ENCODE data around the gene UNK. TPM values are rescaled to one million over a fixed set of nuclear protein-coding genes. Genes with fewer than 3 reads are reported as not detected.

The UNK gene
- total and polyA plus RNA-seq, 2 of the 13 experiments (the other 11 are each of a cell fraction or from before 2014, with no cell fraction given) = 31.6 to 33.0 TPM

GRCh38 chr17:75872434-75873351, 88.1 kb downstream of the UNK start (continued):
- no peak for TF ChIP-seq ZNF562 (CRISPR knock-in tag; IDR thresholded peaks at IDR 0.05; ENCODE audit: borderline replicate concordance)
- no peak for TF ChIP-seq SNAPC2 (CRISPR knock-in tag; IDR thresholded peaks at IDR 0.05)
- peak; percentile 89; the same call in 1 of the 2 replicates for TF ChIP-seq SMAD3 (CRISPR knock-in tag; IDR thresholded peaks at IDR 0.05)
- TF ChIP-seq ZNF512B (CRISPR knock-in tag; IDR thresholded peaks at IDR 0.05; ENCODE audit: borderline replicate concordance) = no peak; the same call in 1 of the 2 replicates
- peak; percentile 86 for TF ChIP-seq ZBTB25 (CRISPR knock-in tag; IDR thresholded peaks at IDR 0.05)
- TF ChIP-seq PBX3 (CRISPR knock-in tag; IDR thresholded peaks at IDR 0.05; ENCODE audit: borderline replicate concordance) = no peak; the same call in 1 of the 2 replicates
- TF ChIP-seq SKIL (CRISPR knock-in tag; IDR thresholded peaks at IDR 0.05; ENCODE audit: borderline replicate concordance) = peak; percentile 100
- peak; percentile 75 for TF ChIP-seq FOXP1 (IDR thresholded peaks at IDR 0.05)
- TF ChIP-seq FOXP1 (CRISPR knock-in tag; IDR thresholded peaks at IDR 0.05) = peak; percentile 93
- TF ChIP-seq STAT5B (CRISPR knock-in tag; IDR thresholded peaks at IDR 0.05) = no peak; the same call in 1 of the 2 replicates
- no peak for TF ChIP-seq MTF1 (CRISPR knock-in tag; IDR thresholded peaks at IDR 0.05)
- TF ChIP-seq ARID4A (CRISPR knock-in tag; IDR thresholded peaks at IDR 0.05; ENCODE audit: borderline replicate concordance) = peak; percentile 90; the same call in 1 of the 2 replicates
- 0 out of 2 replicates have a peak, but pooled peaks have one; percentile 3 for TF ChIP-seq MNT (IDR thresholded peaks at IDR 0.05)
- no peak for TF ChIP-seq ZNF83 (CRISPR knock-in tag; IDR thresholded peaks at IDR 0.05; ENCODE audit: borderline replicate concordance)

All from HepG2 (cell line).